ENCODE results near the gene CLEC2L.

CLEC2L gene

DNA sequence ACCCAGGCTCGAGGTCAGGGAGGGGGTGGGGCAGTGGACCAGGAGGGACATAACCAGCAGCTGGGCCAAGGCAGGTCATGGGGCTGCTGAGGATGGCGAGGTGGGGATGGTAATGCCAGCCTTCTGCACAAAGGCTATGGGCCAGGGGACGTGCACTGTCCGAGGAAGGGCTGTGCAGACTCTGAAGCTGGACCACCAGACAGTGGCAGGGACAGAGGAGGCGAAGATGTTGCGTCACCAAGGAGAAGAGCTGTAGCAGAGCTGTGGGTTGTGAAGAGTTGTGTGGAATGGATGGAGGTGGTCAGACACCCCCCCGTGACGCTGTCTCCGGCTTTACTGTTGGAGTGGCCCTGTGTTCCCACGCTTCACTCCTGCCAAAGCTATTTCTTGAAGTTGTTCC lies 1.8 kb downstream of the CLEC2L start:
- H3K27ac ChIP-seq (ENCODE audit: low read length) = no peak overlapping the region
- no peaks in the 10 kb centered on the region for H3K9me3 ChIP-seq (ENCODE audit: insufficient read depth, low read length, severe bottlenecking)
- H3K36me3 ChIP-seq (ENCODE audit: insufficient read depth, low read length) = no peaks in the 10 kb centered on the region
- no peak overlapping the region for H3K4me3 ChIP-seq (ENCODE audit: low read depth in 1 of 2, low read length in 2 of 2)
- no peak overlapping the region for H3K9ac ChIP-seq (ENCODE audit: low read depth, low read length)
- H3K27me3 ChIP-seq (ENCODE audit: insufficient read depth, low read length, poor library complexity) = peaks cover 5% of the 10 kb centered on the region
- H3K4me1 ChIP-seq (ENCODE audit: insufficient read depth, low read length) = no peaks in the 10 kb centered on the region
- ATAC-seq (ENCODE audit: insufficient read depth, low read depth) = no peak
- no peak overlapping the region for H2AFZ ChIP-seq (ENCODE audit: low read depth, low read length)
- no peaks in the 10 kb centered on the region for H3K79me2 ChIP-seq (ENCODE audit: insufficient read depth, low read length)
- H4K20me1 ChIP-seq (ENCODE audit: insufficient read depth, low read length) = no peaks in the 10 kb centered on the region
- DNase-seq = no peak
- TF ChIP-seq, protein P1, sequence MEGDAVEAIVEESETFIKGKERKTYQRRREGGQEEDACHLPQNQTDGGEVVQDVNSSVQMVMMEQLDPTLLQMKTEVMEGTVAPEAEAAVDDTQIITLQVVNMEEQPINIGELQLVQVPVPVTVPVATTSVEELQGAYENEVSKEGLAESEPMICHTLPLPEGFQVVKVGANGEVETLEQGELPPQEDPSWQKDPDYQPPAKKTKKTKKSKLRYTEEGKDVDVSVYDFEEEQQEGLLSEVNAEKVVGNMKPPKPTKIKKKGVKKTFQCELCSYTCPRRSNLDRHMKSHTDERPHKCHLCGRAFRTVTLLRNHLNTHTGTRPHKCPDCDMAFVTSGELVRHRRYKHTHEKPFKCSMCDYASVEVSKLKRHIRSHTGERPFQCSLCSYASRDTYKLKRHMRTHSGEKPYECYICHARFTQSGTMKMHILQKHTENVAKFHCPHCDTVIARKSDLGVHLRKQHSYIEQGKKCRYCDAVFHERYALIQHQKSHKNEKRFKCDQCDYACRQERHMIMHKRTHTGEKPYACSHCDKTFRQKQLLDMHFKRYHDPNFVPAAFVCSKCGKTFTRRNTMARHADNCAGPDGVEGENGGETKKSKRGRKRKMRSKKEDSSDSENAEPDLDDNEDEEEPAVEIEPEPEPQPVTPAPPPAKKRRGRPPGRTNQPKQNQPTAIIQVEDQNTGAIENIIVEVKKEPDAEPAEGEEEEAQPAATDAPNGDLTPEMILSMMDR (IDR thresholded peaks at IDR 0.05; ENCODE audit: borderline replicate concordance, extremely low read depth, low read length, poor library complexity, severe bottlenecking) = no peak
- no peak for TF ChIP-seq EZH2 (IDR thresholded peaks at IDR 0.05; ENCODE audit: borderline replicate concordance, low read depth, low read length, severe bottlenecking)
- no peak overlapping the region for H3K4me2 ChIP-seq (ENCODE audit: insufficient read depth, low read length)

DNA sequence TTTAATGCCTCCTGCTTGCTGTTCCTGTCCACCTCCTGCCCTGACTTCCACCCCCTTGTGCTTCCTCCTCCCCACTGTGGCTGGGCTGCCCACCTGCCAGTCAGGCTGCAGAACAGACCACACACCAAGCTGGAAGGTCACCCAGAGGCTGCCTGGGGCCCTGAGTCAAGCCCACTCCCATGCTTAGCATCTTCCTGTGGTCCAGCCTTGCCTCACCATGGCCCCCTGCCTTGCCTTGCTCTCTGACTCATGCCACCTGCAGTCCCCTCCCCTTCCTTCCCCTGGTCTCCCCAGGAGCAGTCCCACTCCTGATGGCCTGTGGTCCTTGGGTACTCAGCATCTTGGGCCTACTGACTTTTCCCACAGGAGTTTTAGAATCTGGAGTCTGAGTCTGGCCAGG lies 2.3 kb downstream of the CLEC2L start:
- H3K9me3 ChIP-seq (ENCODE audit: insufficient read depth, low read length, severe bottlenecking) = no peaks in the 10 kb centered on the region
- H3K36me3 ChIP-seq (ENCODE audit: insufficient read depth, low read length) = no peaks in the 10 kb centered on the region
- no peak overlapping the region for H3K27ac ChIP-seq (ENCODE audit: low read length)
- H3K4me3 ChIP-seq (ENCODE audit: low read depth in 1 of 2, low read length in 2 of 2) = no peak overlapping the region
- no peaks in the 10 kb centered on the region for H4K20me1 ChIP-seq (ENCODE audit: insufficient read depth, low read length)
- no peak for TF ChIP-seq EZH2 (IDR thresholded peaks at IDR 0.05; ENCODE audit: borderline replicate concordance, low read depth, low read length, severe bottlenecking)
- no peaks in the 10 kb centered on the region for H3K4me1 ChIP-seq (ENCODE audit: insufficient read depth, low read length)
- DNase-seq = no peak
- H3K4me2 ChIP-seq (ENCODE audit: insufficient read depth, low read length) = no peak overlapping the region
- no peaks in the 10 kb centered on the region for H3K79me2 ChIP-seq (ENCODE audit: insufficient read depth, low read length)
- H3K27me3 ChIP-seq (ENCODE audit: insufficient read depth, low read length, poor library complexity) = peaks cover 5% of the 10 kb centered on the region
- no peak for ATAC-seq (ENCODE audit: insufficient read depth, low read depth)
- no peak overlapping the region for H2AFZ ChIP-seq (ENCODE audit: low read depth, low read length)
- no peak overlapping the region for H3K9ac ChIP-seq (ENCODE audit: low read depth, low read length)

DNA sequence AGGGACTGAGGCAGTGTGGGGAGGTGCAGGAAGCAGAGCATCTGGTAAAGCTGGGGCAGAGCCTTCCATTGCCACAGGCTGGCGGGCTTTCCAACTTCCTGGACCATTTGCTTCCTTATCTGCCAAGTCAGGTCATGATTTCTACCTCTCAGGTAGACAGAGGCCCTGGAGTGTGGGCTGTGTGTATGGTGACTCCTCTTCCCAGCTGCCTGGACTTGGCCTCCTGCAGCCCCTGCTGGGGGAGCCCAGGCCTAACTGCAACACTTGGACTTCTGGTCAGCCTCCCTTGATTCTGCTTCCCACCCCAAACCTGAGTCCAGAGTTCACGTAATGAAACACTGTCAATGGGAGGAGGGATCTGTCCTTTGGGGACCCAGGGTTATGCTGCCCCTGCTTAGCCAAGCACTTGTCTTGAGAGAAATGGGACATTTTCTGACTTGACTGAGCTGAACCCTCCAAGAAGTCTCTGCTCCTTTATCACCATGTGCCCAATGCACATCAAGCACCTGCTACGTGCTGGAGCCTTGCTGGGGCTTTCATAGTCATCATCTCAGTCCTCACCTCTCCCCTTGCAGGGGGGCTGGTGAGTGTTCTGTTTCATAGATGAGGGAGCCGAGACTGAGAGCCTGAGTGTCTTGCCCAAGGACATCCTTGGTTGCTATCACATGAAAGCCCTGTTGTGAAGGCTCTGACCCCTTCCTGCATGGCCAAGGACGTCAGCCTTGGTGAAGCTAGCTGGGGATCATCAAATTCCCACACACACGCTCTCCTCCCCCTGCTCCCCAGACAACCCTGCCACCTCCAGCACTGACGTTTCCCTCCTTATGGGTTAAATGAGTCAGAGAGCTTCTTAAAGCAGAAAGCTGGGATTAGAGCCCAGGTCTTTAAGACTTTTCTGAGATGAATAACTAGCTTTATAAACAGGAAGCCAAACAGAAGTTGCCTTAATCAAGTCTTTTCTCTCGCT lies 3.4 kb downstream of the CLEC2L start:
- H4K20me1 ChIP-seq (ENCODE audit: insufficient read depth, low read length) = no peaks in the 10 kb centered on the region
- H3K27ac ChIP-seq (ENCODE audit: low read length) = no peak overlapping the region
- no peak overlapping the region for H2AFZ ChIP-seq (ENCODE audit: low read depth, low read length)
- H3K27me3 ChIP-seq (ENCODE audit: insufficient read depth, low read length, poor library complexity) = no peaks in the 10 kb centered on the region
- no peak overlapping the region for H3K4me3 ChIP-seq (ENCODE audit: low read depth in 1 of 2, low read length in 2 of 2)
- no peaks in the 10 kb centered on the region for H3K36me3 ChIP-seq (ENCODE audit: insufficient read depth, low read length)
- no peak for DNase-seq
- no peak overlapping the region for H3K9ac ChIP-seq (ENCODE audit: low read depth, low read length)
- no peak overlapping the region for H3K4me2 ChIP-seq (ENCODE audit: insufficient read depth, low read length)
- ATAC-seq (ENCODE audit: insufficient read depth, low read depth) = no peak
- TF ChIP-seq, protein P1 (IDR thresholded peaks at IDR 0.05; ENCODE audit: borderline replicate concordance, extremely low read depth, low read length, poor library complexity, severe bottlenecking) = no peak
- TF ChIP-seq EZH2 (IDR thresholded peaks at IDR 0.05; ENCODE audit: borderline replicate concordance, low read depth, low read length, severe bottlenecking) = no peak
- H3K79me2 ChIP-seq (ENCODE audit: insufficient read depth, low read length) = no peaks in the 10 kb centered on the region
- no peaks in the 10 kb centered on the region for H3K4me1 ChIP-seq (ENCODE audit: insufficient read depth, low read length)
- H3K9me3 ChIP-seq (ENCODE audit: insufficient read depth, low read length, severe bottlenecking) = no peaks in the 10 kb centered on the region

DNA sequence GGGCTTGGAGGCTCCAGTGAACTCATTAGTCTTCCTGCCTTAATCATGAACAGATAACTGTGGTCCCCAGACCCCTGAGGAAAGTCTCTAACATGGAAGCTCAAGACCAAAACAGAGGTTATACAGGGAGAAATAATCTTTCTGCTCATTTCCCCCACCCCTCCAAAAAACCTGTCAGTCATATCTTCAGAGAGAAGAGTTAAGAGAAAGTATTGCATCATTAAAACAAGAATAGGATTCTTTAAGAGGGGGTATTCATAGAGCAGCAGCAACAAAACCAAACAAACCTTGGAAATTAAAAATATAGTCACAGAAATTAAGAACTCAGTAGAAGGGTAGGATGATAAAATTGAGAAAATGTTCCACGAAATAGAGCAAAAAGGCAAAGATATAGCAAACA lies 7.6 kb downstream of the CLEC2L start:
- H4K20me1 ChIP-seq (ENCODE audit: insufficient read depth, low read length) = no peaks in the 10 kb centered on the region
- no peaks in the 10 kb centered on the region for H3K36me3 ChIP-seq (ENCODE audit: insufficient read depth, low read length)
- ATAC-seq (ENCODE audit: insufficient read depth, low read depth) (no peak), DNase-seq (no peak)
- no peaks in the 10 kb centered on the region for H3K4me1 ChIP-seq (ENCODE audit: insufficient read depth, low read length)
- H3K9ac ChIP-seq (ENCODE audit: low read depth, low read length) = no peak overlapping the region
- no peak overlapping the region for H3K4me2 ChIP-seq (ENCODE audit: insufficient read depth, low read length)
- H3K27ac ChIP-seq (ENCODE audit: low read length) = no peak overlapping the region
- H3K9me3 ChIP-seq (ENCODE audit: insufficient read depth, low read length, severe bottlenecking) = no peaks in the 10 kb centered on the region
- H3K4me3 ChIP-seq (ENCODE audit: low read depth in 1 of 2, low read length in 2 of 2) = no peak overlapping the region
- no peaks in the 10 kb centered on the region for H3K27me3 ChIP-seq (ENCODE audit: insufficient read depth, low read length, poor library complexity)
- no peak overlapping the region for H2AFZ ChIP-seq (ENCODE audit: low read depth, low read length)
- no peaks in the 10 kb centered on the region for H3K79me2 ChIP-seq (ENCODE audit: insufficient read depth, low read length)
- TF ChIP-seq EZH2 (IDR thresholded peaks at IDR 0.05; ENCODE audit: borderline replicate concordance, low read depth, low read length, severe bottlenecking) = no peak
- TF ChIP-seq, protein P1 (IDR thresholded peaks at IDR 0.05; ENCODE audit: borderline replicate concordance, extremely low read depth, low read length, poor library complexity, severe bottlenecking) = no peak

Measured in DND-41 (cell line).